GM12865 (cell line): ENCODE data around the gene NR5A2.

Source experiments
- DNase-seq: peaks from one replicate; pipeline ENCODE4 v3.0.0; 2010; ENCODE audit warnings: low read depth
- H3K4me3 ChIP-seq: 2 replicates; pipeline ENCODE4 v1.5.1; 2011; ENCODE audit warnings: mild to moderate bottlenecking, low read depth, low read length, control low read depth
- CTCF ChIP-seq: IDR thresholded peaks from 2 replicates; pipeline ENCODE4 v1.5.1; 2011; ENCODE audit warnings: low read length, control low read depth, low read depth, inconsistent platforms; ENCODE audit not compliant: insufficient read depth; ENCODE audit errors: missing control alignments

The NR5A2 gene

DNA sequence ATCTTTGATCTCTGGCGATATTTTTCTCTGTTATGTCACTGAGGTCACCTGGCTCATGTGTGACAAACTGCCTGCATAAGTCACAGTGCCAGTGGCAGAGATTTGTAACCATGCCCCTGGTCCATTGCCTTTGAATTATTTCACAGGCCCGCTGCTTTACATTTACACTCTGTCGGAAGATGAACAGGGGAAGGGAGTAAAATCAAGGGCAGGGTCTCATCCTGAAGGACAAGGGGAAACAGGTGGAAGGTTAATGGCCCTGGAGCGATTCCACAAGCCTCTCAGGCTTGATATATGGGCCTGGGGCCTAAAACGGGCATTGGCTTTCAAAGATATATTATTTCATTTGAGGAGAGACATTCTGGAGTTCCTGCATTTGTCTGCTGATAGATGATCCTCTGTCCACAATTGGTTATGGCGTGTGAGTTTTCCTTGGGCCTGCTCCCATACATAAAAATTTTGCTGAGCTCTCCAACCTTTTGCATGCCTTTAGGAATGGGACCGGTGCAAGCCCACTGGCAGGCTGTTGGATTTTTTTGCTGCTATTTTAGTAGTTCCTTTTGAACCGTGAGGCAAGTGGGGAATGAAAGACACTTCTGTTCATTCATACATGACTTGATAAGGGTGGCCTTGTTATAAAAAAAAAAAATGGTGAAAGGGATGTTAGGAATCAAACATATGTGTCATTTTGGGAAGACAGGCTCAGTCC is 51.9 kb downstream of the NR5A2 start:
- no peak for DNase-seq
- no peak for TF ChIP-seq CTCF
- no peak overlapping the region for H3K4me3 ChIP-seq

- no peak for TF ChIP-seq CTCF
- DNase-seq: no peak
These were observed 53.9 kb downstream of the NR5A2 start for GRCh38 chr1:200081151-200081968.

DNA sequence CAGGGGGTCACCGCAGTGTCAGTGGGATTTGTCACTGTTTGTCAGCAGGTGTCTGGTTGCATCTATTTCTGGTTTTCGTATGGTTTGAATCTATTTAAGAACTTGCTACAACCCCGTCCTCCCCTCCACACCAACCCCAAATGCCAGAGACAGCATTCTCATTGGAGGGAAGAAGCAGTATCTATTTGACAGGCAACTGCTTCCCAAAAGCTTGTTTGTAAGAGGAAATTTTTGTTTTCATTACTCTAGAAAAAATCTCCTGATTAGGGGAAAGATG is 54.4 kb downstream of the NR5A2 start:
- DNase-seq: no peak
- H3K4me3 ChIP-seq: no peak overlapping the region
- TF ChIP-seq CTCF: no peak

More at GRCh38 chr1:200081151-200081968, 53.9 kb downstream of the NR5A2 start:
- H3K4me3 ChIP-seq: no peak overlapping the region

DNA sequence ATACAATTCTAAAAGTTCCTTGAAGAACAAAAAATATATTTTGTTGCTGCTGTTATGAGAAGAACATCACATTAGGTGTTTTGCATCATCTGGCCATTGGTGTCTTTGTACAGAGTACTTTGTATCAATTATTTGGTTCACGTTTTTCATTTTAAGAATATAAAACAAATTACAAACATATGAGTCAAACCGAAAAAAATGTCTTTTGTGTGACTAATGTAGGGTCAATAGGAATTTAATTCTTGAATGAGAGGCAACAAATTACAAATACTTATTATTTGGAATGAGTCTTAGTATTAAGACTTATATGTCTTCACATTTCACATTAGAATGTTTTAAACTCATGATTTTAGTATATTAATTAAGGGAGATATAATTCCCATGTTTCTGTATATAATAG is 54.8 kb downstream of the NR5A2 start:
- H3K4me3 ChIP-seq: no peak overlapping the region
- no peak for DNase-seq
- no peak for TF ChIP-seq CTCF

- peak; percentile 7 for DNase-seq
- no peak overlapping the region for H3K4me3 ChIP-seq
- peak; percentile 5 for TF ChIP-seq CTCF
These were observed 63.0 kb downstream of the NR5A2 start for GRCh38 chr1:200090252-200091159.

GRCh38 chr1:200095057-200095577 is 67.6 kb downstream of the NR5A2 start:
- no peak for TF ChIP-seq CTCF
- H3K4me3 ChIP-seq: no peak overlapping the region
- no peak for DNase-seq
